GM12878 (cell line): Measurements from ENCODE around the gene MYLIP. TPM values are rescaled to one million over a fixed set of nuclear protein-coding genes. Genes with fewer than 3 reads are reported as not detected.

Experiments used
- ATAC-seq: fragments of 200-7000 bp; cut with Tn5 transposase; 3 replicates; pipeline ENCODE4 v1.9.1; 2020; ENCODE audit warnings: mild to moderate bottlenecking, moderate library complexity
- BruUV-seq: library from RNA; stranded (reverse); fragments of 400-500 nt; replicated peaks from 2 replicates; lab custom pipeline; 2021; lab: Mats Ljungman, UMichigan
- CTCF ChIA-PET: fragments of 300-600 bp; sonication (Branson Sonifier 250); formaldehyde crosslinking; extraction: SDS; loops from one replicate; lab custom pipeline; 2021; ENCODE audit warnings: inconsistent platforms; lab: Yijun Ruan, JAX
- POLR2A ChIA-PET: fragments of 350-600 bp; formaldehyde crosslinking; extraction: SDS; loops from one replicate; lab custom pipeline; 2021; ENCODE audit warnings: inconsistent platforms; lab: Charles Lee
- RAD21 ChIA-PET: fragments of 300-600 bp; sonication (Branson Sonifier 250); formaldehyde crosslinking; loops from one replicate; lab custom pipeline; 2023; ENCODE audit warnings: antibody characterized with exemption; ENCODE audit not compliant: unreplicated experiment; lab: Charles Lee
- SMC1A ChIA-PET: fragments of 300-600 bp; sonication (Branson Sonifier 250); formaldehyde crosslinking; loops from one replicate; lab custom pipeline; 2023; ENCODE audit not compliant: unreplicated experiment, uncharacterized antibody; lab: Charles Lee
- DNase-seq: peaks from one replicate; pipeline ENCODE4 v3.0.0-alpha.2; 2011; ENCODE audit warnings: low read depth, low spot score
- FAIRE-seq: peaks from 3 replicates; lab custom pipeline; 2011; peaks lifted over from hg19 to GRCh38; lab: Jason Lieb, UNC
- H2AFZ ChIP-seq: 2 replicates; pipeline ENCODE4 v1.6.0; 2011; ENCODE audit warnings: low read depth, low read length, control low read depth; ENCODE audit not compliant: control insufficient read depth
- H3K27ac ChIP-seq: 2 replicates; pipeline ENCODE4 v1.5.1; 2011; ENCODE audit warnings: control low read depth; ENCODE audit not compliant: control insufficient read depth, insufficient read depth
- H3K27me3 ChIP-seq, 2 experiments: replicated peaks in 1 of 2; 2 replicates each; pipeline versions ENCODE4 v1.6.0 to v1.6.1; 2011; ENCODE audit warnings: low read length in 1 of 2; ENCODE audit not compliant: control insufficient read depth in 2 of 2, insufficient read depth in 2 of 2
- H3K36me3 ChIP-seq, 2 experiments: 2 replicates each; pipeline ENCODE4 v1.5.1; 2011; ENCODE audit warnings: low read length in 1 of 2; ENCODE audit not compliant: control insufficient read depth in 2 of 2, insufficient read depth in 2 of 2
- H3K4me1 ChIP-seq: 2 replicates; pipeline ENCODE4 v1.6.1; 2011; ENCODE audit warnings: mild to moderate bottlenecking, low read length, moderate library complexity, mixed read lengths; ENCODE audit not compliant: control insufficient read depth, insufficient read depth
- H3K4me2 ChIP-seq: 2 replicates; pipeline ENCODE4 v1.6.0; 2011; ENCODE audit warnings: control low read depth; ENCODE audit not compliant: control insufficient read depth, insufficient read depth
- H3K4me3 ChIP-seq: fragments of 200-600 bp; sonication (generic); 2 replicates; pipeline ENCODE4 v1.5.1; 2016
- H3K79me2 ChIP-seq: 2 replicates; pipeline ENCODE4 v1.6.0; 2011; ENCODE audit warnings: low read length; ENCODE audit not compliant: control insufficient read depth, insufficient read depth
- H3K9ac ChIP-seq: 2 replicates; pipeline ENCODE4 v1.8.0; 2011; ENCODE audit warnings: low read length, control low read depth, mixed read lengths; ENCODE audit not compliant: control insufficient read depth, insufficient read depth
- H3K9me3 ChIP-seq: replicated peaks from 3 replicates; pipeline ENCODE4 v1.5.1; 2011; ENCODE audit warnings: mild to moderate bottlenecking, low read length; ENCODE audit not compliant: control insufficient read depth, insufficient read depth
- H4K20me1 ChIP-seq: 2 replicates; pipeline ENCODE4 v1.6.0; 2011; ENCODE audit not compliant: control insufficient read depth, insufficient read depth
- ATF3 ChIP-seq: IDR thresholded peaks from 2 replicates; pipeline ENCODE4 v1.6.1; 2011; ENCODE audit warnings: low read depth, mild to moderate bottlenecking, low read length, moderate library complexity, borderline replicate concordance; ENCODE audit errors: extremely low read depth
- DPF2 ChIP-seq: fragments of 450-650 bp; IDR thresholded peaks from 2 replicates; pipeline ENCODE4 v1.6.1; 2017; ENCODE audit warnings: mild to moderate bottlenecking
- PBX3 ChIP-seq: IDR thresholded peaks from 2 replicates; pipeline ENCODE4 v1.6.1; 2011; ENCODE audit warnings: mild to moderate bottlenecking, low read depth, low read length, moderate library complexity; ENCODE audit not compliant: insufficient replicate concordance
- PKNOX1 ChIP-seq: fragments of 450-650 bp; IDR thresholded peaks from 2 replicates; pipeline ENCODE4 v1.6.1; 2016; ENCODE audit warnings: mild to moderate bottlenecking
- ZBTB33 ChIP-seq: fragments of 450-650 bp; IDR thresholded peaks from 2 replicates; pipeline ENCODE4 v1.6.1; 2017; ENCODE audit warnings: mild to moderate bottlenecking
- WGBS: methylation state at CpG from one replicate; pipeline ENCODE4 v1.1.6; 2016; ENCODE audit warnings: low lambda C conversion rate; ENCODE audit not compliant: insufficient replicate concordance, insufficient coverage; ENCODE audit errors: missing lambda C conversion rate; 5-methylcytosine and 5-hydroxymethylcytosine counted together
- in situ Hi-C: fragments of 300-500 bp; cut with MboI; formaldehyde crosslinking; loops from 9 replicates; pipeline ENCODE4 v1.14.3; 2018; ENCODE audit warnings: mixed read lengths
- intact Hi-C: fragments of 100-400 bp; cut with micrococcal nuclease; formaldehyde crosslinking; loops from one replicate; pipeline ENCODE4 v1.14.2; 2022; ENCODE audit not compliant: unreplicated experiment
- polyA plus RNA-seq, 11 experiments: library from polyadenylated mRNA; depleted of rRNA in 4 of 11; unstranded in 6 of 11; stranded (reverse) in 5 of 11; fragments of >200 nt; fragmentation: Nextera tagmentation in 4 of 11; fragmentation: Illumina TruSeq in 1 of 11; extraction: Ambion mirVana in 4 of 11; extraction: Trizol in 1 of 11; gene quantifications; 1 replicate in 1 of 11; 2 replicates in 10 of 11; pipeline versions ENCODE4 v1.2.1 to v1.2.3, GENCODE V29; 2011 to 2016; ENCODE audit warnings: inconsistent platforms in 2 of 11, missing spikeins in 2 of 11, low read depth in 1 of 11
- total RNA-seq, 4 experiments: library from RNA; depleted of rRNA in 3 of 4; stranded (reverse); fragments of >200 nt in 3 of 4; fragmentation: Illumina TruSeq in 1 of 4; extraction: Trizol in 1 of 4; gene quantifications; 2 replicates each; pipeline versions ENCODE4 v1.2.1 to v1.2.3, GENCODE V29; 2013 to 2021

Gene MYLIP
- total and polyA plus RNA-seq, 10 of the 15 experiments (the other 5 are each of a cell fraction or from before 2014, with no cell fraction given) = 5.3 to 123 (median 12.5) TPM

GRCh38 chr6:16181439-16182297 is 52.8 kb downstream of the MYLIP start:
- TF ChIP-seq PKNOX1 = peak; percentile 91
- TF ChIP-seq PBX3 = peak; percentile 71
- TF ChIP-seq DPF2 = peak; percentile 44; the same call in 1 of the 2 replicates
- no peak for TF ChIP-seq ATF3
- 0 out of 2 replicates have a peak, but pooled peaks have one; percentile 6 for TF ChIP-seq ZBTB33
- ChIA-PET POLR2A (interaction anchor here (1.1 kb wide), 2 partner anchors 20 to 51 kb away, joined by 3 read pairs; no protein-coding TSS in a partner anchor), CTCF (interaction anchor here (1.0 to 3.9 kb wide), 31 partner anchors 9 to 658 kb away, joined by 3 to 130 read pairs (median 12); partner anchors contain the start of gene MYLIP), SMC1A (interaction anchor here (0.6 to 7.7 kb wide), 32 partner anchors 8 to 1543 kb away, joined by 3 to 93 read pairs (median 7); partner anchors contain the start of gene MYLIP), RAD21 (interaction anchor here (1.1 to 5.8 kb wide), 23 partner anchors 11 to 556 kb away, joined by 3 to 129 read pairs (median 8); partner anchors contain the start of gene MYLIP)
- Histone ChIP-seq H3K27ac (no peak overlapping the region), H3K36me3 (no peaks in the 10 kb centered on the region), H3K4me3 (no peak overlapping the region), H4K20me1 (no peaks in the 10 kb centered on the region), H3K9me3 (no peaks in the 10 kb centered on the region; the same call in 2 of the 3 replicates), H3K4me2 (no peak overlapping the region), H3K9ac (no peak overlapping the region), H3K27me3 (no peaks in the 10 kb centered on the region), H3K79me2 (no peaks in the 10 kb centered on the region), H3K4me1 (no peaks in the 10 kb centered on the region), H2AFZ (no peak overlapping the region)
- ATAC-seq (peak; percentile 43), FAIRE-seq (no peak), DNase-seq (no peak)
- BruUV-seq = no TSS peak
- 85% methylated on average over 14 of the region's 14 CpGs for WGBS
- intact Hi-C loops (loop anchor here (2.0 kb wide), 2 partner anchors 23 to 53 kb away; partner anchors contain the start of gene MYLIP), in situ Hi-C loops (loop anchor here (5.0 kb wide), 1 partner anchor 489 kb away; no protein-coding TSS in a partner anchor)
